Stimulated activated CD4-positive, alpha-beta T cell treated with anti-CD3 and anti-CD28 coated beads, Interleukin-2, amount 100 ng/mL, for 48 hours (primary cell): ENCODE data around the gene FOXJ2.
"Not testable (repeated sequence)": the region's sequence is repeated elsewhere in the genome, so short reads cannot be mapped to it uniquely, and the experiment has no call there.

Source experiments
- DNase-seq, 2 donors: peaks; one replicate each; pipeline ENCODE4 v3.0.0-alpha.2; 2020

FOXJ2 gene

DNA sequence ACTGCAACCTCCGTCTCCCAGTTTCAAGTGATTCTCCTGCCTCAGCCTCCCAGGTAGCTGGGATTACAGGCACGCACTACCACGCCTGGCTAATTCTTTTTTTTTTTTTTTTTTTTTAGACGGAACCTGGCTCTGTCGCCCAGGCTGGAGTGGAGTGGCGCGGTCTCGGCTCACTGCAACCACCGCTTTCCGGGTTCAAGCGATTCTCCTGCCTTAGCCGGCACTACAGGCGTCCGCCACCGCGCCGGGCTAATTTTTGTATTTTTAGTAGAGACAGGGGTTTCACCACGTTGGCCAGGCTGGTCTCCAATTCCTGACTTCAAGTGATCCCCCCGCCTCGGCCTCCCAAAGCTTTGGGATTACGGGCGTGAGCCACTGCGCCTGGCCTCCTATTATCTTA lies 1.5 kb upstream of the FOXJ2 start:
- not testable (repeated sequence) for DNase-seq

- no peak for DNase-seq
Measured at GRCh38 chr12:8031872-8032241, 659 bp upstream of the FOXJ2 start.

DNA sequence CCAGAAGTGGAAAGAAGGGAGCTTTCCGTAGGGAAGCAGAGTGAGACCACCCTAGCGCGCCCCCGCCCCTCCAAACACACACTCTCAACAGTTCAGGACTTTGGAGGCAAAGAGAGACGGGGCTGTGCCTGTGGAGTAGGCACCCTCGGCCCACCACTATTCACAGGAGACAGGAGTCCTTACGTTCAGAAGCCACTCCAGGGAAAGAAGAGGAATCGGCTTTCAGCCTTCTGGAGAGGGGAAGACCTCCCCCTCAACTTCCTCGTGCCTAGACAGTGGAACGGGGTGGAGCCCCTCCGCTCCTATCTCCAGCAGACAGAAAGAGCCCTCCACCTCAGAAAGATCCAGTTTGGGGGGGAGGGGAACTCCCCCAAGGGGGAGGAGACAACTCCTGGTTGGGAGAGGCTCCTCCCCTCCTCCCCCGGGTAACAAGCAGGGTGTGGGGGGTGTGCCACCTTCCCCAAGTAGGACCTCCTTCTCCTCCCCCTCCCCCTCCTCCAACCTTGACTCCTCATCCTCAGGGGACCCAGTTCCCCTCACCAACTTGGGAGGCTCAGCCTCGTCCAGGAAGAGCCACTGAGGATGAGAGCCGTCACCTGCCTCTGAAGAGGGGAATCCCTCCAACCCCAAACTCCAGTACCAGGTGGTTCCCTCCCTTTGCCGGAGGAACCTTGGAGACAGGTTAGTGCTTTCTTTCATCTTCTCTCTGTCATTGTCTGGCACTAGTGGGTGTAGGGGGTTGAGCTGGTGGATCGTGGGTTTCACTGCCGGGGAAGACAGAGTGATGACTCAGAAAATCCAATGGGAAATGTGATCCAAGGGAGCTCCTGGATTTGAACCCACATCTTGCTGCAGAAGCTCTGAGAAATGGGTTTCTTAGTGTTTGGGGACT lies 883 bp downstream of the FOXJ2 start:
- DNase-seq, result peak in 1 of 2 donors; percentile 32

GRCh38 chr12:8034802-8035201 lies 2.3 kb downstream of the FOXJ2 start:
- DNase-seq, result no peak

GRCh38 chr12:8035440-8036010 lies 3.0 kb downstream of the FOXJ2 start:
- no peak for DNase-seq

DNA sequence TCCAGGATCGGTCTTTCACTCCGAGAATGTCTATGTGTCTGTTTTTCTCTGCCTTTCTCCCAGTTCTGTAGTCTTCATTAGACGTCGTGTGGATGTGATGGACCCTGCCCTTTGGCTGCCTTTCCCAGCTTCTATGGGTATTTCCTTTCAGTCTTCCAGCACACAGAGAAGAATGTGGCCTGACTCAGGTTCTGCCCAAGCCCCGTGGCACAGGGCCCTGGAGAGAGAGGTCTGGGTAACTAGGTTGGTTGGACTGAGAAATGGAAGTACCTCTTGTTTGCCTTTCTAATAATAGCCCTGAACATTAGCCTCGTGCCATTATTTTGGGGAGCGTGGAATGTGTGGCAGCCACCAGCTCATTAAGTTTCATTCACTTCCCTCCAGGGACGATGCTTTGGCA lies 3.8 kb downstream of the FOXJ2 start:
- no peak for DNase-seq

- DNase-seq, result no peak
Measured at GRCh38 chr12:8037046-8037663, 4.6 kb downstream of the FOXJ2 start.

GRCh38 chr12:8037947-8038346 lies 5.4 kb downstream of the FOXJ2 start:
- no peak for DNase-seq

DNA sequence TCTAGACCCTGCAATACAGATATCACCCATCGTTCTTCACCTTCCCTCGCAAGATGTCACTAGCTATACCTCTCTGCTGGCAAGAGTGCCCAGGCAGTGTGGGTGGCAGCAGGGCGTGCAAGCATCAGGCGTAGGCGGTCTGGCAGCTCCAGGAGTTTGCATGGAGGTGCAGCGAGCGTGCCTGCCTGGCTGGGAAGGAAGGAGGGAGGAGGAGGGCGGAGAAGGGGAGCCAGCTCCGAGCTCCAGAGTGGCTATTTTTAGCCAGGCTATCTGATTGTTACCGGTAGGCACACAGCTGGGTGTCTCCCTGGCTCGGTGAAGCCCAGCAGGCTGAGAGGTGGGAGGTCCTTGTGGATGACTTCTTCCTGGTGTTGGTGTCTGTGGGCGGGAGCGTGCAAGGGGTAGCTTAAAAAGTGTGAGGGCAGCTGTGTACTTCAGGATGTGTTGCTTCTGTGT lies 6.2 kb downstream of the FOXJ2 start:
- no peak for DNase-seq

- DNase-seq, result no peak
Measured at GRCh38 chr12:8040791-8041190, 8.3 kb downstream of the FOXJ2 start.

- peak; percentile 73 to 75 for DNase-seq
Measured at GRCh38 chr12:8045952-8046944, 13.7 kb downstream of the FOXJ2 start.

DNA sequence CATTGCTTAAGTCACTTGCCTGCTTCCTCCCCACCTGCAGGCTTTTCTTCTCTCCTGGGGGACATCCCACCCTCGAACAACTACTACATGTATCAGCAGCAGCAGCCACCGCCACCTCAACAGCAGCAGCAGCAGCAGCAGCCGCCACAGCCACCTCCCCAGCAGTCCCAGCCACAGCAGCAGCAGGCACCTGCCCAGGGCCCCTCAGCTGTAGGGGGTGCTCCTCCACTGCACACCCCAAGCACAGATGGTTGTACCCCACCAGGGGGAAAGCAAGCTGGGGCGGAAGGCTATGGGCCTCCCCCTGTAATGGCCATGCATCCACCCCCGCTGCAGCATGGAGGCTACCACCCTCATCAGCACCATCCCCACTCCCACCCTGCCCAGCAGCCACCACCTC lies 15.3 kb downstream of the FOXJ2 start:
- no peak for DNase-seq

DNA sequence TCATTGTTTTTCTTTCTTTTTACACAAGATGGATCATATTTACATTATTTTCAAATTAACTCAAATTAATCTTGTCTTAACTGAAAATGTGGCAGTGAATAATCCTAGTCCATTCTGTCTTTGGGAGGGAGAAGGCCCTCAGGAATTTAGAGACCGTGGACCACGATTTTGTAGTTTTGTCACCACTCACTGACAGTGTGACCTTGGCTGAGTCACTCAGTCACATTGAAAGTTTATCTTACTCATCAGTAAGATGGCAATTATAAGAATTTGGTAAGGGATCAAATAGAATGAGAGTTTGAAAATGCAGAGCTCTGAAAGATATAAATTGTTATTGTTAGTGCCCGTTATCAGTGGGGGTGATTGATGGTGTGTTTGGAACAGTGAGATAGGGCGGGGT lies 16.4 kb downstream of the FOXJ2 start:
- no peak for DNase-seq

DNA sequence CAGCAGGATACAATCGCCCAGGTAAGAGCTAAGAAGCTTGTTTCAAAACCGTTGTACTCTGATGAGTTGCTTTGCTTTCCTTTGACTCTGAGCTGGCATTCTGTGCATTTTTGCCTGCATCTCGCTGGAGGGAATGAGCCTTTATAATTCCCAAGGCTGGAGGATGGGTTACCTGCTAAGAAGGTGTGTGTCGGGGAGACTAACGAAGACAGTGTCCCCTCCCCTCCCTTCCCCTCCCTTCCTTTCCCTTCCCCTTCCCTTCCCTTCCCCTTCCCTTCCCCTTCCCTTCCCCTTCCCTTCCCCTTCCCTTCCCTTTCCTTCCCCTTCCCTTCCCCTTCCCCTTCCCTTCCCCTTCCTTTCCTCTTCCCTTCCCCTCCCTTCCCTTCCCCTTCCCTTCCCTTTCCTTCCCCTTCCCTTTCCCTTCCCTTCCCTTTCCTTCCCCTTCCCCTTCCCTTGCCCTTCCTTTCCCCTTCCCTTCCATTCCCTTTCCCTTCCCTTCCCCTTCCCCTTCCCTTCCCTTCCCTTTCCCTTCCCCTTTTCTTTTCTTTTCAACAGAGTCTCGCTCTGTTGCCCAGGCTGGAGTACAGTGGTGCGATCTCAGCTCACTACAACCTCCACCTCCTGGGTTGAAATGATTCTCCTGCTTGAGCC lies 18.2 kb downstream of the FOXJ2 start:
- no peak for DNase-seq

DNA sequence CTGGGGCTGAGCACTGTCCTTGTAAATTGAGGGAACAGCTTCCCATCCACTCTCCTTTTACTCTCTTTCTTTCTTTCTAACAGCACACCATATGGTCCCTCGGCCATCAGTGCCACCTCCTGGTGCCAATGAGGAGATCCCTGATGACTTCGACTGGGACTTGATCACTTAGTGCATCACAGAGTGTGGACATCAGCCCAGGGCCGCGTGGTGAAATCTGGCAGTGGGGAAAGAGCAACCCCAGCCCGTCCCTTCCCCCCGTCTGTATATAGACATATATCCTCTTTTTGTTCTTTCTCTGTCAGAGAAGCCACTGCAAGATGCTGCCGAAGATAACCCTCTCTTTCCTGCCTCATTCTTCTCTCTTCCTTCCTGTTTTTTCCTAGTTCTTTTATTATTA lies 20.2 kb downstream of the FOXJ2 start:
- no peak for DNase-seq

DNA sequence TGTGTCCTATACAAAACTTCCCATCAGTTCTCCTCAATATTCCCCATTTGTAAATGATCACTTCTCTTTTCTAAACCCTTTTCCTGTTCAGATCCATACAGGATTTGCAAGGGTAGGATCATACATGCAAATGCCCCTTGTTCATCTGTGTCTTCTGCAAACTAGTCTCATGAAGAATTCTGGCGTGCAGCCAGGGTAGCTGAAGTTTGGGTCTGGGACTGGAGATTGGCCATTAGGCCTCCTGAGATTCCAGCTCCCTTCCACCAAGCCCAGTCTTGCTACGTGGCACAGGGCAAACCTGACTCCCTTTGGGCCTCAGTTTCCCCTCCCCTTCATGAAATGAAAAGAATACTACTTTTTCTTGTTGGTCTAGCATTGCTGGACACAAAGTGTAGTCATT lies 22.3 kb downstream of the FOXJ2 start:
- no peak for DNase-seq

DNA sequence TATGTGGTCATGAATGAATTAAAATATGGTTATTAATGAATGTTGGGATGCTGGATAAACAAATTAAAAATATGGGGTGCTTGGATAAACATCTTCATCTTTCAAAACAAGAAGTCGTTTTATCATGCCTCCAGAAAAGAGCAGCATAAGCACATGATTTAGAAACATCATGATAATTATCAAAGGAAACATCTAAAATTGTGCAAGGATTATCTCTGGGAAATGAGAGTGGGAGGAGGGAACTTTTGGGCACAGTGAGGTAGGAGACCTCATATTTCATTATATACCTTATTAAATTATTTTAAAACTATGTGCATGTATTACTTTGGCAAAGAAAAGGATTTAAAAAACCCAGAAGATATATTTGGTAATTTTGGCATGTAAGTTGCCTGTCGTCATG lies 24.8 kb downstream of the FOXJ2 start:
- no peak for DNase-seq

DNA sequence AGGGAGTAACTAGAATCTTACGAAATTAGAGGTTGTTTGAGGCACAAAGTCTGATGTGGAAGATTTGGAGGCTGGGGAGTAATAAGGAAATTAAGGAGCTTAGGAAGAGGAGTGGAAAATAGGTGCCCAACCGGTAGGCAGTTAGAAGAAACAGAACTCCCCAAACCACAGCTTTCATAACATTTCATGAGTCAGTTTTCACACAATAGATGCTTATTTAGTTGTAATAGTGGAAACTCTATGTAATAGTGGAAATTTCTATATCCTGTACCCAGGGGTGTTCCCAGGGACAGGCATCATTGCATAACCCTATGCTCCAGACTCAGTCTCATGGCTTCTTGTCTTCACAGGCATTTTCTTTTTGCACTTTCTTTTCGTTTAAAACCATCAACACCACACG lies 25.3 kb downstream of the FOXJ2 start:
- no peak for DNase-seq

GRCh38 chr12:8058506-8058905 lies 26.0 kb downstream of the FOXJ2 start:
- no peak for DNase-seq

DNA sequence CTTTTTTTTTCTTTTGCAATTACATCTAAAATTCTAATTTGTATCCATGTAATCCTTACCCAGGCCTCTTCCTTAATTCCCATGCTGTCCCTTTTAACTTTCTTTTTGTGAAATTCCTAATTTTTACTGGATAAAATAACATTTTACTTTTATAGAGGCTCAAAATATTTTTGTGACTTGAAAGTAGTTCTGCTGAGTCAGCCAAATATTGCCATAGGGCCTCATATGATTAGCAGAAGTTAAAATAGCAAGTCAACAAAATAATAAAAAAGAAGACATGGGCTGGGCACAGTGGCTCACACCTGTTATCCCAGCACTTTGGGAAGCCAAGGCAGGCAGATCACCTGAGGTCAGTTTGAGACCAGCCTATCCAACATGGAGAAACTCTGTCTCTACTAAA lies 31.6 kb downstream of the FOXJ2 start:
- no peak for DNase-seq

GRCh38 chr12:8065991-8066594 lies 33.6 kb downstream of the FOXJ2 start, which contains the start of gene C3AR1:
Gene C3AR1, minus strand, starts transcription at chr12:8066359. Its CDS starts 6,174 bp downstream, at chr12:8060185.
- no peak for DNase-seq

DNA sequence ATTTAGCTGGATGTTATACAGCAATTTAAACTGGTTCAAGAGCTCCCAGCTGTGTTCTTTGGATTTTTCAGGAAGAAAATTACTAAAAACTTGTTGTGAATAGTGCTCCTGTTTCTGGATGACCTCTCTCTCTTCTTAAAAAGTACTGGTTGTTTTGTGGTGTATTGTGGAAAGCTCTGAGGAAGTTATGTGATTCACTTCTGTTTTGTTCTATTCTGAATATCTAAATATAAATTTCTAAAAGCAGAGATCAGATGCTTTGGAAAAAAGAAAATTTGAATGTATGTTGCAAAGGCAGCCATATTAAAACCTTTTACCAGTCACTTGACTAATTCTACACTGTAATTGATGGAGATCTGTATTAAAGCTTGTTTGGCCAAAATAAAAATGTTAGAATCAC lies 37.1 kb downstream of the FOXJ2 start:
- DNase-seq, result no peak
